Fibroblast of peridontal ligament (primary cell): Measurements from ENCODE around the gene MEGF6.

Experiments used
- DNase-seq: peaks from one replicate; pipeline ENCODE4 v3.0.0-alpha.2; 2010; ENCODE audit errors: extremely low read depth

Gene MEGF6

DNA sequence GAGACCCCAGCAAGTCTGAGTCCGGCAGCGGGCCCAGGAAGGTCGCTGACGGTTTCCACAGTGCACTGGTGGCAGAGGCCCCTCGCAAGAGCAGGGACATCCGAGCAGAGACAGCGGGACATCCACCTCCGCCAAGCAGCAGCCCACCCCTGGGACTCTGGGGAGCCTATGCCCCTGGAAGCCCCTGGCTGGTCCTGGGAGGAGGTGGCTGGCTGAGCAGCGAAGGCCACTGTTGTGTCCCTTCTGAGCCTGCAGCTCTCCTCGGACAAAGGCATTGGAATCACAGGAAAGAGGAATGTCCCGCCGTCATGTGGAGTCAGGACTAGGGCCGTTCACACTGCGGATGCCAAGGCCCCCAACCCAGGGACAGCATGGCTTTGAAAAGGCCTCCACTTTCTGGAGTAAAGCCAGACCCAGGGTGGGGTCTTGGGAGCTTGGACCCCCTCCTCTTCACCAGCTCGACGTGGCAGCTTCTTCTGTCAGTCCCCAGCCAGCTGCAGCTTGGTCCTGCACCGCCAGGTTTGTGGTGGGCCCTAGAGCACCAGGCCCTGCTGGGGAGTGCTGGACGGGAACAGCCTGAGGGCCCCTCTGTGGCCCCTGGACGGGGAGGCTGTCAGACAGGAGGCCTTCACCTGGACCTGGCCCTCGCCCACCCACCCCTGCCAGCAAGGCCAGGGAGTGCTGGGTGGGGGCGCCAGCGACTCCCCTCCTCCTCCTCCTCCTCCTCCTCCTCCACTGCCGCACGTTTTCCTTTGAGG, 1.4 kb downstream of the MEGF6 start:
- no peak for DNase-seq

DNA sequence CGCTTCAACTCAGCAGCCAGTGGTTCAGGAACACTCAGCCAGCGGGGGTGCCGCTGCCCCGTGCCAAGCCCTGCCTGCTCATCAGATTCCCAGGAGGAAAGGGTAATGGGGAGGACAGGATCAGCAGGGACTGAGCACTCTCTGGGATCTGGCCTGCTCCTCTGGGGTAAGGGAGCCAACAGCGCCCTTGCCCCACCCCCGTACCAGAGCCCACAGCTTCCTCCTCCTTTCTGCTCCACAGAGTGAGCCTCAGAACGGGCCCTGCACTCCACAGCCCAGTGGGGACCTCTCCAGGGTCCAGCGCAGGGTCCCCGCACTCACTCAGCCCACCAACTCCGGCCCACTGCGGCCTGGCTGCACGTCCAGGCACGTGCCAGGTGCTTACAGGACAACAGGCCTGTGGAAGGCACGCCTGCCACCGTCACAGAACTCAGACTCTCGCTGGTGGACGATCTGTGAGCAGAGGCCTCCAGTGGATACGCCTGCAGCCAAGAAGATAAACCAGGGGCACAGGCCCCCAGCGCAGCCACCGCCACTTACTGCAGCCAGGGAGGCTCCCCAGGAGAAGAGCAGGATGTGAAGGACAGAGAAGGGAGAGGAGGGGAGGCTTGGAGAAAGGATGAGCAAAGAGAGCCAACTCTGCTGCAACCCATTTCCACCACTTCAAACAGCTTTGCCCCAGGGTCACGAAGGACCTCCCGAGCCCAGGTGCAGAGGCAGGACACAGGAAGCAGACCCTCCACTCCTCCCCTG, 2.1 kb downstream of the MEGF6 start:
- no peak for DNase-seq

DNA sequence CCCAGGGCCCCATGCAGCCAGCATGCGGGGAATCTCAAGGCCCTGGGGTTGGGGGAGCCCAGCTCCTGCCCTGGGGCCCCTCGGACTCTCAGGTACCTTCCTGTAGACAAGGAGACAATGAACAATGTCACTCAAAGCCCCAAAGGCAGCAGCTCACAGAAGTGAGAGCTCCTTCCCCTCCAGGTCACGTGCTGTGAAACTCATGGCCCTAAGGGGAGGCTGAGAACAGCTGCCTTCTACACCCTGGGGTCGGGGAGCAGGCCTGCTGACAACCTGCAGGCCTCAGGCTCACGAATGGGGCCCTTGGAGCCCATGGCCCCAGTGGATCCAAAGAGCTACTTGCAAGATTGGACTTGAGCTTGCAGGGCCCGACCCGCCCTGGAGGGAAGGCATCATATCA, 3.2 kb downstream of the MEGF6 start:
- no peak for DNase-seq

DNA sequence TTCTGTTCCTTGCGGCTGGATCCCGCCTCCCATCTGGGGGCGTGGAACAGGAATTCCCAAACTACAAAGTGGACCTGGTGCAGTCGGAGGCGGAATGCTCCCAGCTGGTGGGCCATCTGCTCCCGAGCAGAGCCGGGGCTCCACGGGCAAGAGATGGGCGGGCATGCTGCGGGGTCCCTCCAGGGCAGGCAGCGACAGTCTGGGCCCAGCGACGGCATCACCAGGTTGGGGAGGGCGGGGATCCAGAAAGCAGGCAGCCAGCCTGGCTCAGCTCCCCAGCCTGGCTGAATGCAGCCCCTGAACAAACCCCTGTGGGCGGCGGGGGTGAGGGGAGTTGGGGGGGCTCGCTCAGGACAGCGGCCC, 3.6 kb downstream of the MEGF6 start:
- no peak for DNase-seq

DNA sequence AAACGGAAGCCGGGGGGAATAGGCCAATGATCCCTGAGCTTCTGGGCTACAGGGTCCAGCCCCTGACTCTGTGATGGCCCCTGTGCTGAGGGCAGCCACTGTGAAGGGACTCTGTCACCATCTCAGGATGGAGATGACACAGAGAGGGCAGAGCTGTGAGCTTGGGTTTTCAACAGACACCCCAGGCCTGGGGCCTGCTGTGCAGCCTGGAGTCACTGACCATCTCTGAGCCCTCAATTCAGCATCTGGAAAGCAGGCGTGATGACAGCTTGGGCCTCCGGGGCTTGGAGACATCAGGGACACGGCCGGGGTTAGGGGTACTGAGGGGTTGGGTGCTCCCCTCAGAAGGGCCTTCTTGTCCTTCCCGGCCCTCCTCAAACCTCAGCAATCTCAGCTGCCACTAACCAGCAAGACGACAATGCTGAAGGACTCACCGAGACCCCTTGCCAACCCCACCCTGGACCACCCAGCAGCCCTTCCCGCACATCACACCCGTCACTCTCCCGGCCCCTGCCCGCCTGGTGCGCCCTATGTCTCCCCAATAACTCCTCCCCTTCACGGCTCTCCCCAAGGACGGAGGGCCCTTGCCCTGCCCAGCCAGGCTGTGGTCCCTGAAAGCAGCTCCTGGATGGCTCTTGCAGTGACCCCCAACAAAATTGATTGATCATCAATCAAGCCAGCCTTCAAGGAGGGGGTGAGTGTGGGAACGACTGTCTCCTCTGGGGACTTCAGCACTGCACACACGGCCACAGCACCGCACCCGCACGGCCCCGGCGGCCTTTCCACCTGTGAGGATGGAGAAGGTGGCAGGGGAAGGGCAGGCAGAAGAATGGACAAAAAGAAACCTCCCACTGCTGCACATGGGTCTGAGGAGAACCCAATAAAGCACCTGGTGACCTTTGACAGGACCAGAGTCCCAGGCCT, 4.3 kb downstream of the MEGF6 start:
- DNase-seq = no peak

- DNase-seq = no peak
Measured at GRCh38 chr1:3604997-3605823, 6.1 kb downstream of the MEGF6 start.

GRCh38 chr1:3604468-3604974, 6.8 kb downstream of the MEGF6 start:
- no peak for DNase-seq

GRCh38 chr1:3603571-3604467, 7.5 kb downstream of the MEGF6 start:
- no peak for DNase-seq

- no peak for DNase-seq
Measured at GRCh38 chr1:3603156-3603555, 8.2 kb downstream of the MEGF6 start.

DNA sequence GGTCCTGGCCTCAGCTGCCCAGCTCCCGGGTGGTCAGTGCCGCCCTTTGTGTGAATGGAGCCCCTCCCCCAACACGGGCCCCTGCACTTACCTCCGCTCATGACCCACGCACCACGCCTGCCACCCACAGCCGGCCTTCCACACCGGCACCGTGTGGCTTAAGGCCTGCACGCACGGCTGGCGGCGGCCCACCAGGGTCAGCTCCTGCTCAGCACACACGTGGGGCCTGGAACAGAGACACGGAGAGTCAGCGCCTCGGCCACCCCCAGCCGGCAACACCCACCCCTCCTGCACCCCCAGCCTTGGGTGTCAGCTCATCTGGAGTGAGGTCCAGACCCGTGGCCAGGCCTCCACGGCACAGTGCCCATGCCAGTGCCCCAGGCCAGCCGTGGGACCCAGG, 8.9 kb downstream of the MEGF6 start:
- no peak for DNase-seq

- no peak for DNase-seq
Measured at GRCh38 chr1:3601743-3602142, 9.6 kb downstream of the MEGF6 start.

- no peak for DNase-seq
Measured at GRCh38 chr1:3600354-3600753, 11.0 kb downstream of the MEGF6 start.

DNA sequence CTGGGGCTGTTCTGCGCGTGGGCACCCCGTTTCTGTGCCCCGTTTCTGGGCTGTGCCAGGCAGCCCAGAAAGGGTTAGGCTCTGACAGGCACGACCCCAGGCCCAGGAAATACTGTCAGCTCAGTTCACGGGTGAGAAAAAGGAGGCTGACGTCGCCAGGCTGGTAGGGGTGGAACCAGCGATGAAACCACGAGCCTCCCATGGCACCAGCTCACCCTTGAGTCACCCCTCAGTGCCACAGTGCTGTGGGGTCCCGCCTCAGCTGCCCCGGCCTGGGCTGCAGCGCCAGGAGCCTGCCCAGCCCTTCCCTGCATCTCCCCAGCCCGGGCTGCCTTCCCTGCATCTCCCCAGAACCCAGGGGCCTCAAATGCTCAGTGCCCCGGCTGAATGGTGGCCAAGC, 11.5 kb downstream of the MEGF6 start:
- no peak for DNase-seq

DNA sequence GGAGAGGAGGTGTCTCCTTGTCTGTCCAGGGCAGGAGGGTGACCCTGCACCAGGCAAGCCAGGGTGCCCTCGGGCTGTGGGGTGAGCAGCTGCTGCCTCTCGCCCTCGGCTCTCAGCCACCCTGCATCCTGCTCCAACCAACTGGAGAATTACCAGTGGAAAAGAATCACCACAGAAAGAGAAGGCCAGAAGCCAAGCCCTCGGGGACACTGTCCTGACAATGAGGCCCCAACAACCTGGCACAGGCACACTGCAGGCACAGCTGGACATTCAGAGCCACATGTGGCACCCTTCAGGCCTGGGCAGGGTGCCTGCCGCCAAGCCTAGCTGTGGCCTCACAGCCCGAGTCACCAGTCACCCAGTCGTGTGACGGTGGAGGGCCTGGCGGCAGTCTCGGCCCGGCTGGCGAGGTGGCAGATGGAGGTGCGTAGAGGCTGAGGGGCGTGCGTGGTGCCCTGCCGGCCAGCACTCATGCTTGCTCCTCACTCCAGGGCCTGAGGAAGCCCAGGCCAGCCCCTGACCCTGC, 12.0 kb downstream of the MEGF6 start:
- no peak for DNase-seq

GRCh38 chr1:3598522-3599285, 12.6 kb downstream of the MEGF6 start:
- no peak for DNase-seq

- peak; percentile 3 for DNase-seq
Measured at GRCh38 chr1:3598051-3598491, 13.2 kb downstream of the MEGF6 start.

DNA sequence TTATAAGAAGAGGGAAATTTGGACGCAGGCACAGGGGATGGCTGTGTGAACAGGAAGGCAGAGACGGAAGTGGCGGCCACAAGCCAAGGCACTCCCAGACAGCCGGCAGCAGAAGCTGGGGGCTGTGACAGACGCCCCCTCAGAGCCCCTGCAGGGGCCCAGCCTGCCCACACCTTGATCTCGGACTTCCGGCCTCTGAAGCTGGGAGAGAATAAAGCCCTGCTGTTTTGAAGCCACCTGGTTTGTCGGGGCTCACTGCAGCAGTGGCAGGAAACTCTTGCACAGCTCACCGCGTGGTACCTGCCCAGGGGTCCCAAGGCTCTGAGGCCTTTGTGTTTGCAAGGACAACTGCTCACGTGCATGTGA, 13.7 kb downstream of the MEGF6 start:
- no peak for DNase-seq

GRCh38 chr1:3596663-3597598, 14.4 kb downstream of the MEGF6 start:
- no peak for DNase-seq
